H1 (cell line): ENCODE data around the gene NPFFR1. TPM values are rescaled to one million over a fixed set of nuclear protein-coding genes. Genes with fewer than 3 reads are reported as not detected.
A peak's percentile ranks its signal among the peaks of the same experiment; 100 is the strongest.

Experiments used
- CTCF ChIA-PET: fragments of 300-600 bp; sonication (Branson Sonifier 250); formaldehyde crosslinking; loops from one replicate; lab custom pipeline; 2021; ENCODE audit not compliant: partially characterized antibody; lab: Charles Lee
- POLR2A ChIA-PET: fragments of 300-600 bp; sonication (Branson Sonifier 250); formaldehyde crosslinking; loops from one replicate; lab custom pipeline; 2021; ENCODE audit warnings: inconsistent platforms; ENCODE audit not compliant: partially characterized antibody; lab: Charles Lee
- DNase-seq, 2 experiments: peaks; one replicate each; pipeline versions ENCODE4 v3.0.0 to v3.0.0-alpha.2; 2010 to 2022; ENCODE audit warnings: low spot score in 2 of 2, low read depth in 1 of 2, mixed read lengths in 1 of 2
- FAIRE-seq: peaks from 2 replicates; lab custom pipeline; 2011; peaks lifted over from hg19 to GRCh38; lab: Jason Lieb, UNC
- H2AFZ ChIP-seq: 2 replicates; pipeline ENCODE4 v1.8.1; 2012; ENCODE audit warnings: low read length, inconsistent platforms
- H2AK5ac ChIP-seq: 2 replicates; pipeline ENCODE4 v1.6.1; 2013; ENCODE audit warnings: low read depth, low read length
- H2BK120ac ChIP-seq: replicated peaks from 2 replicates; pipeline ENCODE3; 2013; ENCODE audit warnings: low read depth, low read length, inconsistent platforms
- H2BK12ac ChIP-seq: 2 replicates; pipeline ENCODE4 v1.6.1; 2013; ENCODE audit warnings: low read depth, low read length
- H2BK15ac ChIP-seq: 2 replicates; pipeline ENCODE4 v1.6.1; 2013; ENCODE audit warnings: low read length
- H2BK20ac ChIP-seq: 2 replicates; pipeline ENCODE4 v1.6.1; 2013; ENCODE audit warnings: low read length
- H2BK5ac ChIP-seq: 2 replicates; pipeline ENCODE4 v1.6.1; 2013; ENCODE audit warnings: low read depth, low read length
- H3K14ac ChIP-seq: 2 replicates; pipeline ENCODE4 v1.6.1; 2013; ENCODE audit warnings: inconsistent platforms; ENCODE audit not compliant: insufficient read length
- H3K18ac ChIP-seq: 2 replicates; pipeline ENCODE4 v1.6.1; 2013; ENCODE audit warnings: low read length; ENCODE audit errors: extremely low read depth
- H3K23ac ChIP-seq: 2 replicates; pipeline ENCODE4 v1.6.1; 2013; ENCODE audit warnings: inconsistent platforms; ENCODE audit not compliant: insufficient read length
- H3K23me2 ChIP-seq: 2 replicates; pipeline ENCODE4 v1.6.1; 2013; ENCODE audit warnings: low read depth, low read length
- H3K27ac ChIP-seq: 2 replicates; pipeline ENCODE4 v1.6.1; 2011; ENCODE audit warnings: low read depth, low read length, inconsistent platforms
- H3K27me3 ChIP-seq, 4 experiments: replicated peaks in 1 of 4; 1 replicate in 1 of 4; 2 replicates in 3 of 4; pipeline versions ENCODE4 v1.6.1 to v1.8.1; 2011 to 2013; ENCODE audit warnings: low read length in 3 of 4, mild to moderate bottlenecking in 3 of 4, inconsistent platforms in 2 of 4, mixed read lengths in 2 of 4, moderate library complexity in 1 of 4; ENCODE audit not compliant: control insufficient read depth in 3 of 4, insufficient read depth in 3 of 4; ENCODE audit errors: extremely low read depth in 1 of 4
- H3K36me3 ChIP-seq, 4 experiments: 2 replicates each; pipeline versions ENCODE4 v1.6.1 to v1.8.1; 2011 to 2013; ENCODE audit warnings: mild to moderate bottlenecking in 4 of 4, low read length in 3 of 4, moderate library complexity in 2 of 4, control low read depth in 1 of 4, inconsistent platforms in 1 of 4; ENCODE audit not compliant: insufficient read depth in 4 of 4, control insufficient read depth in 2 of 4
- H3K4ac ChIP-seq: replicated peaks from 2 replicates; pipeline ENCODE3; 2013; ENCODE audit warnings: low read length, low read depth, mixed read lengths, inconsistent platforms; ENCODE audit not compliant: insufficient read length
- H3K4me1 ChIP-seq, 4 experiments: replicated peaks in 1 of 4; 1 replicate in 1 of 4; 2 replicates in 3 of 4; pipeline versions ENCODE4 v1.6.1 to v1.8.1; 2011 to 2013; ENCODE audit warnings: low read length in 3 of 4, inconsistent platforms in 2 of 4, mixed read lengths in 1 of 4; ENCODE audit not compliant: insufficient read depth in 4 of 4, control insufficient read depth in 3 of 4
- H3K4me2 ChIP-seq, 2 experiments: 2 replicates each; pipeline versions ENCODE4 v1.6.1 to v1.8.1; 2011 to 2013; ENCODE audit warnings: low read depth in 2 of 2, low read length in 2 of 2, control low read depth in 1 of 2, inconsistent platforms in 1 of 2, mild to moderate bottlenecking in 1 of 2; ENCODE audit not compliant: insufficient read depth in 1 of 2
- H3K4me3 ChIP-seq, 4 experiments: fragments of 200-600, 300-600 bp in 1 of 4; sonication (generic), shearing (Covaris generic), sonication (Bioruptor Twin) in 1 of 4; 2 replicates each; pipeline versions ENCODE4 v1.5.1 to v1.8.1; 2011 to 2016; ENCODE audit warnings: low read length in 4 of 4, low read depth in 3 of 4, control low read depth in 2 of 4, inconsistent platforms in 2 of 4, mild to moderate bottlenecking in 2 of 4, mixed read lengths in 1 of 4, moderate library complexity in 1 of 4; ENCODE audit not compliant: insufficient read depth in 2 of 4; ENCODE audit errors: extremely low read depth in 1 of 4
- H3K56ac ChIP-seq: replicated peaks from 2 replicates; pipeline ENCODE3; 2013; ENCODE audit warnings: low read depth, mild to moderate bottlenecking, mixed read lengths, low read length, inconsistent platforms; ENCODE audit not compliant: insufficient read length
- H3K79me1 ChIP-seq: 2 replicates; pipeline ENCODE4 v1.6.1; 2013; ENCODE audit warnings: low read depth, low read length, control low read depth
- H3K79me2 ChIP-seq, 2 experiments: 2 replicates each; pipeline versions ENCODE4 v1.6.1 to v1.8.1; 2012 to 2013; ENCODE audit warnings: low read length in 2 of 2, mild to moderate bottlenecking in 2 of 2, inconsistent platforms in 1 of 2; ENCODE audit not compliant: insufficient read depth in 2 of 2, control insufficient read depth in 1 of 2
- H3K9ac ChIP-seq, 4 experiments: replicated peaks in 1 of 4; 1 replicate in 1 of 4; 2 replicates in 3 of 4; pipeline versions ENCODE4 v1.6.1 to v1.8.1; 2011 to 2013; ENCODE audit warnings: low read depth in 3 of 4, low read length in 3 of 4, control low read depth in 2 of 4, mild to moderate bottlenecking in 2 of 4, moderate library complexity in 2 of 4, inconsistent platforms in 1 of 4; ENCODE audit errors: extremely low read depth in 1 of 4
- H3K9me3 ChIP-seq, 2 experiments: 2 replicates each; pipeline versions ENCODE4 v1.6.1 to v1.8.1; 2012 to 2013; ENCODE audit warnings: mild to moderate bottlenecking in 2 of 2, moderate library complexity in 2 of 2, control low read depth in 1 of 2, inconsistent platforms in 1 of 2, low read depth in 1 of 2, low read length in 1 of 2, mixed read lengths in 1 of 2; ENCODE audit not compliant: insufficient read depth in 2 of 2
- H4K20me1 ChIP-seq, 2 experiments: replicated peaks in 1 of 2; 2 replicates each; pipeline versions ENCODE3 to v1.8.1; 2011 to 2013; ENCODE audit warnings: inconsistent platforms in 2 of 2, low read length in 2 of 2, mild to moderate bottlenecking in 1 of 2; ENCODE audit not compliant: insufficient read depth in 2 of 2, control insufficient read depth in 1 of 2
- H4K5ac ChIP-seq: 2 replicates; pipeline ENCODE4 v1.6.1; 2013; ENCODE audit warnings: low read length, low read depth, mixed read lengths, inconsistent platforms; ENCODE audit not compliant: insufficient read length
- H4K8ac ChIP-seq: 2 replicates; pipeline ENCODE4 v1.8.0; 2013; ENCODE audit warnings: mild to moderate bottlenecking, moderate library complexity, low read length, inconsistent platforms; ENCODE audit not compliant: insufficient read depth; ENCODE audit errors: extremely low read depth
- H4K91ac ChIP-seq: replicated peaks from 2 replicates; pipeline ENCODE3; 2013; ENCODE audit warnings: low read length, mixed read lengths, inconsistent platforms; ENCODE audit not compliant: insufficient read length
- ASH2L ChIP-seq: fragments of 200-600, 300-600 bp; sonication (generic); IDR thresholded peaks from one replicate; pipeline ENCODE4 v1.7.1; 2017; ENCODE audit warnings: low read length
- BCL11A ChIP-seq, 2 experiments: IDR thresholded peaks; one replicate each; pipeline ENCODE4 v1.6.1; 2011; ENCODE audit warnings: low read depth in 2 of 2, low read length in 2 of 2, mild to moderate bottlenecking in 2 of 2
- BRCA1 ChIP-seq: IDR thresholded peaks from 2 replicates; pipeline ENCODE4 v1.6.1; 2012; ENCODE audit warnings: low read depth, low read length, improper control_type of control experiment
- EZH2 ChIP-seq: fragments of 200-600 bp; sonication (generic); IDR thresholded peaks from 2 replicates; pipeline ENCODE4 v1.7.1; 2012; ENCODE audit warnings: low read depth, mild to moderate bottlenecking, moderate library complexity, low read length, inconsistent platforms; ENCODE audit not compliant: severe bottlenecking
- KDM4A ChIP-seq: IDR thresholded peaks from one replicate; pipeline ENCODE4 v1.7.1; 2012; ENCODE audit warnings: low read depth, mild to moderate bottlenecking, moderate library complexity, low read length, inconsistent platforms; ENCODE audit not compliant: severe bottlenecking
- NRF1 ChIP-seq: IDR thresholded peaks from 2 replicates; pipeline ENCODE4 v1.6.1; 2011; ENCODE audit warnings: mild to moderate bottlenecking, low read depth, low read length, improper control_type of control experiment
- PHF8 ChIP-seq: fragments of 200-600 bp; sonication (generic); conservative IDR thresholded peaks from 2 replicates; pipeline ENCODE4 v1.7.1; 2012; ENCODE audit warnings: low read depth, mild to moderate bottlenecking, inconsistent platforms, low read length, moderate library complexity
- RXRA ChIP-seq: IDR thresholded peaks from 2 replicates; pipeline ENCODE4 v1.6.1; 2011; ENCODE audit warnings: low read depth, mild to moderate bottlenecking, low read length, moderate library complexity; ENCODE audit not compliant: insufficient read depth
- SIX5 ChIP-seq: IDR thresholded peaks from 2 replicates; pipeline ENCODE4 v1.6.1; 2011; ENCODE audit warnings: mild to moderate bottlenecking, low read depth, low read length
- SUZ12 ChIP-seq: fragments of 200-600 bp; sonication (generic); IDR thresholded peaks from 2 replicates; pipeline ENCODE4 v1.6.1; 2012; ENCODE audit warnings: mild to moderate bottlenecking, inconsistent platforms, low read length, moderate library complexity, mixed read lengths
- TCF12 ChIP-seq: IDR thresholded peaks from 2 replicates; pipeline ENCODE4 v1.6.1; 2011; ENCODE audit warnings: low read depth, mild to moderate bottlenecking, low read length
- whole genome bisulfite sequencing, 2 experiments: shearing (Covaris generic) in 1 of 2; methylation state at CpG; one replicate each; pipeline versions ENCODE4 v1.1.6 to v1.1.7; 2013 to 2015; ENCODE audit warnings: low lambda C conversion rate in 2 of 2, mixed read lengths in 2 of 2, inconsistent platforms in 1 of 2, low coverage in 1 of 2, missing lambda C conversion rate in 1 of 2; ENCODE audit not compliant: insufficient replicate concordance in 2 of 2, insufficient coverage in 1 of 2, insufficient read length in 1 of 2; ENCODE audit errors: extremely low coverage in 1 of 2, missing lambda C conversion rate in 1 of 2; 5-methylcytosine and 5-hydroxymethylcytosine counted together
- polyA plus RNA-seq, 7 experiments: library from polyadenylated mRNA; depleted of rRNA in 3 of 7; stranded (reverse) in 5 of 7; unstranded in 2 of 7; fragments of >200 nt in 5 of 7; fragments of 200-250 nt in 2 of 7; gene quantifications; 1 replicate in 5 of 7; 2 replicates in 1 of 7; 4 replicates in 1 of 7; pipeline versions ENCODE4 v1.2.1 to v1.2.3, GENCODE V29; 2011 to 2013; ENCODE audit warnings: missing spikeins in 2 of 7, mixed read lengths in 2 of 7
- total RNA-seq: library from RNA; stranded (reverse); fragmentation: NEBNext Ultra II Directional; extraction: Animal tissue kit (Norgen Biotek cat#: 25700); gene quantifications from 2 replicates; pipeline ENCODE4 v1.2.1, GENCODE V29; 2021

The NPFFR1 gene
- total and polyA plus RNA-seq, 2 of the 8 experiments (the other 6 are each of a cell fraction or from before 2014, with no cell fraction given), result 0.02 to 0.06 TPM

DNA sequence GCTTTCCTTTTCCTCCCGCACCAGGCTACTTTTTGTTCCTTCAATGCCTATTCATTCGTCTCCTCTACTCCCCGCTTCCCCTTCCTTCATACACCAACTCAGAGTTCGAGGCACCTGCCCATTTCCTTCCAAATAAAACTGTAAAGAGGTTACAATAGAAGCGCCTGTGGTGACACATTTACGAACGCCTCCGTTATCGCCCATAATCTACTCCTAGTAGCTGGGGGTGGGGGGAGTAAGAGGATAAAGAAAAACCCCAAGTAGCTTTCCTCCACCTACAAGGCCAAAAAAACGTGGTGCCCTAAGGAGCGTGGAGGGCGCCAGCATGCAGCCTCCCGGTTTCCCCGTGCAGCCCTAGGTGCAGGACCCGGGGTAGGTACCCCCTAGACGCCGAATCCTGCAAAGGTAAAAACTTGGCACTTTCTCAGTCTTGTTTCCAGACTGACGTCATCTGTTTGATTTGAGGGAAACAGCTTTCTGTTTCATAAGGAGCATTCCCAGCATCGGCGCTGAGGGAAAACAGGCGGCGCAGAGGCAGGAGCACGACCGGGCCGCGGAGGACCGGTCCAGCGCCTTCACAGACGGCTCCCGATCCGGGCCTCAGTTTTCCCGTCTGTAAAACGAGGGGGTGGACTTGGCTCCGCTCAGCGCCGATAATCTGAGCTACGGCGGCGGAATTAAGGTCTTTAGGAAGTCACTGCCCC lies 51.5 kb downstream of the NPFFR1 start:
- Histone ChIP-seq H3K79me2 (peaks cover 0 to 19% of the 10 kb centered on the region in 2 experiments; a peak in 3 of 4 replicates), H3K4me2 (peak overlapping the region; percentile 75 to 91), H3K23ac (no peak overlapping the region), H3K4ac (no peak overlapping the region), H2BK120ac (no peak overlapping the region), H3K14ac (no peak overlapping the region), H2BK5ac (no peak overlapping the region), H2BK20ac (no peak overlapping the region), H3K56ac (no peak overlapping the region), H4K5ac (no peak overlapping the region), H3K4me3 (peak overlapping the region; percentile 67 to 75 (median 68)), H4K8ac (peak overlapping the region; percentile 19; the same call in 1 of the 2 replicates), H3K27ac (no peak overlapping the region), H3K9ac (peak overlapping the region in 3 of 4 experiments; percentile 16 to 43 (median 33); a peak in 5 of 7 replicates), H2AK5ac (no peak overlapping the region), H2AFZ (peak overlapping the region; percentile 18; the same call in 1 of the 2 replicates), H3K27me3 (peaks cover 0 to 4% (median 0%) of the 10 kb centered on the region in 4 experiments; a peak in 2 of 7 replicates), H3K9me3 (no peaks in the 10 kb centered on the region), H2BK15ac (no peak overlapping the region), H3K36me3 (peaks cover 5 to 16% (median 10%) of the 10 kb centered on the region in 4 experiments; a peak in 5 of 8 replicates), H4K20me1 (no peaks in the 10 kb centered on the region), H3K18ac (no peak overlapping the region; the same call in 1 of the 2 replicates), H3K79me1 (peaks cover 5% of the 10 kb centered on the region; the same call in 1 of the 2 replicates), H4K91ac (no peak overlapping the region), H3K4me1 (peaks cover 0 to 7% (median 2%) of the 10 kb centered on the region in 4 experiments; a peak in 4 of 7 replicates), H2BK12ac (no peak overlapping the region), H3K23me2 (peaks cover 12% of the 10 kb centered on the region)
- no peak for FAIRE-seq
- ChIA-PET CTCF (interaction anchor here (0.6 to 3.0 kb wide), 11 partner anchors 10 to 308 kb away, joined by 3 to 23 read pairs (median 3); no protein-coding TSS in a partner anchor), POLR2A (interaction anchor here (0.6 to 3.1 kb wide), 5 partner anchors 8 to 1889 kb away, joined by 3 to 12 read pairs (median 3); no protein-coding TSS in a partner anchor)
- 4% methylated on average over 38 of the region's 39 CpGs; no CpG with 5 or more reads in 1 of the 2 experiments for WGBS, 2 experiments
- DNase-seq, result peak in 1 of 2 experiments; percentile 52
- no peak for TF ChIP-seq PHF8
- TF ChIP-seq KDM4A, result peak; percentile 56
- TF ChIP-seq RXRA, result no peak
- no peak for TF ChIP-seq BCL11A (IDR thresholded peaks at IDR 0.05; ENCODE audit: low read depth in 2 of 2, low read length in 2 of 2)
- TF ChIP-seq NRF1, result no peak
- TF ChIP-seq EZH2, result peak; percentile 15
- TF ChIP-seq BRCA1, result no peak
- TF ChIP-seq TCF12, result no peak
- TF ChIP-seq ASH2L, result peak; percentile 2
- TF ChIP-seq SIX5, result no peak
- 0 out of 2 replicates have a peak, but pooled peaks have one; percentile 10 for TF ChIP-seq SUZ12
